GM12873 (cell line): ENCODE data around the gene ZNF470.

Experiments used
- TF ChIP-seq, protein P1 (sequence below): IDR thresholded peaks from 2 replicates; pipeline ENCODE4 v1.5.1; 2012; ENCODE audit warnings: low read depth, mild to moderate bottlenecking, moderate library complexity, low read length, control low read depth; ENCODE audit not compliant: insufficient read depth; ENCODE audit errors: missing control alignments

Gene ZNF470

GRCh38 chr19:56625708-56626107 lies 58.4 kb downstream of the ZNF470 start:
- TF ChIP-seq, protein P1, sequence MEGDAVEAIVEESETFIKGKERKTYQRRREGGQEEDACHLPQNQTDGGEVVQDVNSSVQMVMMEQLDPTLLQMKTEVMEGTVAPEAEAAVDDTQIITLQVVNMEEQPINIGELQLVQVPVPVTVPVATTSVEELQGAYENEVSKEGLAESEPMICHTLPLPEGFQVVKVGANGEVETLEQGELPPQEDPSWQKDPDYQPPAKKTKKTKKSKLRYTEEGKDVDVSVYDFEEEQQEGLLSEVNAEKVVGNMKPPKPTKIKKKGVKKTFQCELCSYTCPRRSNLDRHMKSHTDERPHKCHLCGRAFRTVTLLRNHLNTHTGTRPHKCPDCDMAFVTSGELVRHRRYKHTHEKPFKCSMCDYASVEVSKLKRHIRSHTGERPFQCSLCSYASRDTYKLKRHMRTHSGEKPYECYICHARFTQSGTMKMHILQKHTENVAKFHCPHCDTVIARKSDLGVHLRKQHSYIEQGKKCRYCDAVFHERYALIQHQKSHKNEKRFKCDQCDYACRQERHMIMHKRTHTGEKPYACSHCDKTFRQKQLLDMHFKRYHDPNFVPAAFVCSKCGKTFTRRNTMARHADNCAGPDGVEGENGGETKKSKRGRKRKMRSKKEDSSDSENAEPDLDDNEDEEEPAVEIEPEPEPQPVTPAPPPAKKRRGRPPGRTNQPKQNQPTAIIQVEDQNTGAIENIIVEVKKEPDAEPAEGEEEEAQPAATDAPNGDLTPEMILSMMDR = no peak

GRCh38 chr19:56633021-56633420 lies 65.8 kb downstream of the ZNF470 start:
- TF ChIP-seq, protein P1 = no peak

DNA sequence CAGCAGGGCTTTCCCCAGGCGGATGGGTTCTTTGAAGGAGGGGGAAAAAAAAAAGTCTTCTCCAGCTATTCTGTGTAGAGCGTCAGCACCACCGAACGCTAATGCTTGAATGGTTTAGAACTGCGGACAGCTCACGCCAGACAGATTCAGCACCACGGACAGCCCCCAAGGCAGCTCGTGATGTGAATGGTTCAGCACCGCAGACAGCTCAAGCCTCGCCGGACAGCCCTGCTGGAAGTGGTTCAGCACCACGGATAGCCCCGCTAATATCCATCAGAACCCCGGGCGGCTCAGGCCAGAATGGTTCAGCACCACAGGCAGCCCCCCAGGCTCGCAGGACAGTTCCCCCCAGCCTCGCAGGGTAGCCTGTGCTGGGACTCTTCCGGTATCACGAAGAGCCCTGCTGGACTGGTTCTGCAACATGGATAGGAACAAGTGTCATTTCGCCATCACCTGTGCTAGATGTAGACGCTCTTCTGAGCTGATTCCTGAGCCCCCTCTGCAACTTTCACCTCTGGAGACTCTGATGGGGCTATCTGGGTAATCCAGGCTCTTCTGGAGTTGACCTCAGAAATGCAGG lies 70.8 kb downstream of the ZNF470 start:
- TF ChIP-seq, protein P1 = no peak
